Neural progenitor cell (in vitro differentiated cells): Measurements from ENCODE around the gene UROC1. TPM values are rescaled to one million over a fixed set of nuclear protein-coding genes. Genes with fewer than 3 reads are reported as not detected.

Experiments used
- DNase-seq: peaks from one replicate; pipeline ENCODE4 v3.0.0-alpha.2; 2016; ENCODE audit warnings: low spot score
- H2AFZ ChIP-seq: fragments of 200-600 bp; sonication (generic); replicated peaks from 2 replicates; pipeline ENCODE4 v1.6.1; 2016; ENCODE audit warnings: antibody characterized with exemption
- H3F3A ChIP-seq: fragments of 200-600 bp; sonication (generic); 2 replicates; pipeline ENCODE4 v1.6.1; 2016; ENCODE audit warnings: antibody characterized with exemption, low read depth
- H3K27ac ChIP-seq: fragments of 200-600 bp; sonication (generic); 2 replicates; pipeline ENCODE4 v1.5.1; 2016; ENCODE audit warnings: mild to moderate bottlenecking
- H3K27me3 ChIP-seq: fragments of 200-600 bp; sonication (generic); 2 replicates; pipeline ENCODE4 v1.6.1; 2016; ENCODE audit warnings: mild to moderate bottlenecking, moderate library complexity
- H3K36me3 ChIP-seq: fragments of 200-600 bp; sonication (generic); 2 replicates; pipeline ENCODE4 v1.5.1; 2016
- H3K4me1 ChIP-seq: fragments of 200-600 bp; sonication (generic); 2 replicates; pipeline ENCODE4 v1.6.1; 2016; ENCODE audit warnings: mixed run types
- H3K4me2 ChIP-seq: fragments of 200-600 bp; sonication (generic); 2 replicates; pipeline ENCODE4 v1.6.1; 2016
- H3K4me3 ChIP-seq: fragments of 200-600 bp; sonication (generic); 2 replicates; pipeline ENCODE4 v1.5.1; 2016
- H3K79me2 ChIP-seq: fragments of 200-600 bp; sonication (generic); 2 replicates; pipeline ENCODE4 v1.6.1; 2016; ENCODE audit warnings: low read depth
- H3K9ac ChIP-seq: fragments of 200-600 bp; sonication (generic); 2 replicates; pipeline ENCODE4 v1.6.1; 2016
- H3K9me3 ChIP-seq: fragments of 200-600 bp; sonication (generic); 2 replicates; pipeline ENCODE4 v1.5.1; 2016; ENCODE audit warnings: low read depth
- H4K20me1 ChIP-seq: fragments of 200-600 bp; sonication (generic); 2 replicates; pipeline ENCODE4 v1.6.1; 2016; ENCODE audit warnings: low read depth
- H3K27ac Mint-ChIP-seq: 3 replicates; pipeline ENCODE4 v1.8.0; 2021; ENCODE audit warnings: mixed read lengths
- H3K27me3 Mint-ChIP-seq: 2 replicates; pipeline ENCODE4 v1.8.0; 2022; ENCODE audit warnings: low read depth, mild to moderate bottlenecking, inconsistent platforms, moderate library complexity, mixed read lengths; ENCODE audit not compliant: insufficient read depth
- H3K36me3 Mint-ChIP-seq: 3 replicates; pipeline ENCODE4 v1.8.0; 2021; ENCODE audit warnings: mixed read lengths
- H3K4me1 Mint-ChIP-seq: 3 replicates; pipeline ENCODE4 v1.8.0; 2021; ENCODE audit warnings: mixed read lengths
- H3K4me3 Mint-ChIP-seq: 3 replicates; pipeline ENCODE4 v1.8.0; 2021; ENCODE audit warnings: mild to moderate bottlenecking, moderate library complexity, mixed read lengths
- H3K9me3 Mint-ChIP-seq: 3 replicates; pipeline ENCODE4 v1.8.0; 2020; ENCODE audit warnings: mixed read lengths
- CTCF ChIP-seq: fragments of 200-600 bp; sonication (generic); IDR thresholded peaks from 2 replicates; pipeline ENCODE4 v1.5.1; 2017; ENCODE audit warnings: antibody characterized with exemption, mild to moderate bottlenecking
- EZH2 ChIP-seq: fragments of 200-600 bp; sonication (generic); IDR thresholded peaks from 2 replicates; pipeline ENCODE4 v1.6.1; 2017; ENCODE audit warnings: antibody characterized with exemption, mild to moderate bottlenecking, moderate library complexity
- EZH2phosphoT487 ChIP-seq: fragments of 200-600 bp; sonication (generic); IDR thresholded peaks from 2 replicates; pipeline ENCODE4 v1.6.1; 2017; ENCODE audit warnings: antibody characterized with exemption
- total RNA-seq: library from RNA; depleted of rRNA; stranded (reverse); fragments of >200 nt; gene quantifications from 2 replicates; pipeline ENCODE4 v1.2.3, GENCODE V29; 2015; ENCODE audit warnings: low replicate concordance

The UROC1 gene
- total RNA-seq, 1 donor from 2014 or later: not detected

- Histone ChIP-seq H4K20me1 (peaks cover 3% of the 10 kb centered on the region), H3F3A (no peaks in the 10 kb centered on the region), H3K79me2 (no peaks in the 10 kb centered on the region), H3K9ac (no peak overlapping the region), H3K27ac (no peak overlapping the region), H3K4me1 (peaks cover 7% of the 10 kb centered on the region), H3K9me3 (no peaks in the 10 kb centered on the region), H3K4me3 (no peak overlapping the region), H3K4me2 (no peak overlapping the region), H3K27me3 (no peaks in the 10 kb centered on the region), H2AFZ (no peak overlapping the region), H3K36me3 (no peaks in the 10 kb centered on the region)
- H3K4me1 Mint-ChIP-seq: peaks cover 7% of the 10 kb centered on the region
- H3K9me3 Mint-ChIP-seq: no peaks in the 10 kb centered on the region
- no peak overlapping the region for H3K4me3 Mint-ChIP-seq
- no peak for DNase-seq
- H3K27me3 Mint-ChIP-seq: peaks cover 5% of the 10 kb centered on the region
- TF ChIP-seq CTCF (no peak), EZH2 (no peak), EZH2phosphoT487 (no peak)
- peak overlapping the region; percentile 60 for H3K27ac Mint-ChIP-seq
- H3K36me3 Mint-ChIP-seq: peaks cover 16% of the 10 kb centered on the region
Measured at GRCh38 chr3:126447456-126448106, 70.0 kb downstream of the UROC1 start.

- Histone ChIP-seq H3K27ac (no peak overlapping the region), H3F3A (no peaks in the 10 kb centered on the region), H3K4me3 (no peak overlapping the region), H3K9me3 (no peaks in the 10 kb centered on the region), H4K20me1 (peaks cover 3% of the 10 kb centered on the region), H3K27me3 (no peaks in the 10 kb centered on the region), H2AFZ (no peak overlapping the region), H3K4me1 (peaks cover 7% of the 10 kb centered on the region), H3K4me2 (no peak overlapping the region), H3K9ac (no peak overlapping the region), H3K36me3 (no peaks in the 10 kb centered on the region), H3K79me2 (no peaks in the 10 kb centered on the region)
- no peak overlapping the region for H3K4me3 Mint-ChIP-seq
- H3K36me3 Mint-ChIP-seq: peaks cover 11% of the 10 kb centered on the region
- H3K4me1 Mint-ChIP-seq: peaks cover 7% of the 10 kb centered on the region
- DNase-seq: no peak
- TF ChIP-seq EZH2 (no peak), EZH2phosphoT487 (no peak), CTCF (no peak)
- no peaks in the 10 kb centered on the region for H3K9me3 Mint-ChIP-seq
- H3K27me3 Mint-ChIP-seq: peaks cover 6% of the 10 kb centered on the region
- H3K27ac Mint-ChIP-seq: peak overlapping the region; percentile 22
Measured at GRCh38 chr3:126446791-126447190, 70.8 kb downstream of the UROC1 start.

- no peak overlapping the region for H2AFZ ChIP-seq
- H3K9ac ChIP-seq: no peak overlapping the region
- no peak for TF ChIP-seq EZH2
- TF ChIP-seq CTCF: no peak
- no peak for TF ChIP-seq EZH2phosphoT487
- DNase-seq: peak; percentile 44
- H4K20me1 ChIP-seq: peaks cover 3% of the 10 kb centered on the region
- no peaks in the 10 kb centered on the region for H3K9me3 Mint-ChIP-seq
- H3K79me2 ChIP-seq: no peaks in the 10 kb centered on the region
- no peak overlapping the region for H3K4me3 ChIP-seq
- H3K4me1 ChIP-seq: peaks cover 10% of the 10 kb centered on the region
- H3K27ac Mint-ChIP-seq: no peak overlapping the region
- peaks cover 7% of the 10 kb centered on the region for H3K27me3 Mint-ChIP-seq
- H3K36me3 ChIP-seq: no peaks in the 10 kb centered on the region
- H3K4me2 ChIP-seq: no peak overlapping the region
- peaks cover 7% of the 10 kb centered on the region for H3K36me3 Mint-ChIP-seq
- peaks cover 7% of the 10 kb centered on the region for H3K4me1 Mint-ChIP-seq
- no peak overlapping the region for H3K4me3 Mint-ChIP-seq
- H3K27ac ChIP-seq: no peak overlapping the region
- H3F3A ChIP-seq: no peaks in the 10 kb centered on the region
- no peaks in the 10 kb centered on the region for H3K9me3 ChIP-seq
- H3K27me3 ChIP-seq: no peaks in the 10 kb centered on the region
Measured at GRCh38 chr3:126446301-126446700, 71.3 kb downstream of the UROC1 start.
